Activated T-cell treated with anti-CD3 and anti-CD28 coated beads, Interleukin-2, amount 50 U/mL, for 48 hours (primary cell): ENCODE data around the gene HEATR3.
"Not testable (repeated sequence)": the region's sequence is repeated elsewhere in the genome, so short reads cannot be mapped to it uniquely, and the experiment has no call there.

Source experiments
- DNase-seq, 2 experiments: peaks; one replicate each; pipeline ENCODE4 v3.0.0-alpha.2; 2020

HEATR3 gene

GRCh38 chr16:50102051-50102746, 36.4 kb downstream of the HEATR3 start:
- DNase-seq = no peak

DNA sequence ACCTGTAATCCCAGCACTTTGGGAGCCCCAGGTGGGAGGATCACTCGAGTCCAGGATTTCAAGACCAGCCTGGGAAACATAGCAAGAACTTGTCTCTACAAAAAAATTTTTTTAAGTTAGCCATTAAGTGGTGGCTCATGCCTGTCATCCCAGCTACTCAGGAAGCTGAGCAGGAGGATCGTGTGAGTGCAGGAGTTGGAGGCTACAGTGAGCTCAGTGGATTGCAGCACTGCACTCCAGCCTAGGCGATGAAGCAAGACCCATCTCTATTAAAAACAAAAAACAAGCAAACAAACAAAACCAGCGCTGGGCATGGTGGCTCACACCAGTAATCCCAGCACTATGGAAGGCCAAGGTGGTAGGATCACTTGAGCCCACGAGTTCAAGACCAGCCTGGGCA, 38.0 kb downstream of the HEATR3 start:
- DNase-seq = no peak

DNA sequence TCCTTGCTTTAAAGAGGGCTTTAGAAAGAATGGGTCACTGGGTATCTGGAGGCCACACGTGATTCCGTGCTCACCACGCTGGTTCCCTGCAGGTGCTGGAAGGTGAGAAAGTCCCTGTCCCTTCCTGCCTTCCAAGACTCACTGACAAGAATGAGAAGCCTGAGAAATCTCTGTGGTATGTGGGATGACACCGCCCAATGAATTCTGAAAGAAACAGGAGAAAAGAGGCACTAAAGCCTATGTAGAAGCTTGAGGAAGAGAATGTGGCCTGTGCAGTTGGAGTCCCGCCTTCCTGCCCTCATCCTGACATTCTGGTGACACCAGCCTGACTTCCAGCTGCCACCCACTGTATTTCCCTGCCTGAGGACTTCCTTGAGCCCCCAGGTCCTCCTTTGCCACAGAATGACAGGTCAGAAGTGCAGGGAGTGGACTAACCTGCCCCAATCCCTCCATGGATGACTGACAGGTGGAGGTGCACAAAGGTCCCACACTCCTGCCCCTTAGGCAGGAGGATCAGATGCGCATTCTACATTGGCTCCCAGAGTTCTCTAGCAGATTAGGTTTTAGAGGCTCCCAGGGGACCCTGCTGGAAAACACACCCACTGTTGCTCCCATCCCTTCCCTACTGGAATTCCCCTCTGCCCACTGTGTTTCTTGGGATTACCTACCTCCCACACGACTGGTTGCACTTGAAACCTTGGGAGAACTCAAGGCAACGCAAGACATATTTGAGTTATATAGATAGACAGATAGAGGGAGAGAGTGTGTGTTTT, 48.8 kb downstream of the HEATR3 start:
- DNase-seq = no peak

DNA sequence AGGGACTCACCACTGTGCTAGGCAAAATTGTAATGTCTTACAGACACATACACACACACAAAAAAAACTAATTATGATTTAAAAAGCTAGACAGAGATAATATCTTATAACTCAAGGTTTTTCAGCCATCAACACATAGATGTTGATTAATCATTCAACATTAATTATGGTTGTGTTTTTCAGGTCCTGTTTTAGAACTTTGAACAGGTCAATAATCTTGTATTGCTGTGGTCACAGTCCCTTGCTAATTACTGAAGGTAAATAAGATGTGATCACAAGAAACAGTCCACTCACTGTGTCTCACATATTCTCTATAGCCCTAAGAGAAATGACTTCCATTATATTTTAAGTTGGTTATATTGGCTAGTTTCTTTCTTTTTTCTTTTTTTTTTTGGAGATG, 54.9 kb downstream of the HEATR3 start:
- DNase-seq = no peak

GRCh38 chr16:50121278-50121677, 55.5 kb downstream of the HEATR3 start:
- DNase-seq = peak; percentile 22 to 26

GRCh38 chr16:50121721-50122445, 56.1 kb downstream of the HEATR3 start:
- DNase-seq = peak; percentile 53 to 58

DNA sequence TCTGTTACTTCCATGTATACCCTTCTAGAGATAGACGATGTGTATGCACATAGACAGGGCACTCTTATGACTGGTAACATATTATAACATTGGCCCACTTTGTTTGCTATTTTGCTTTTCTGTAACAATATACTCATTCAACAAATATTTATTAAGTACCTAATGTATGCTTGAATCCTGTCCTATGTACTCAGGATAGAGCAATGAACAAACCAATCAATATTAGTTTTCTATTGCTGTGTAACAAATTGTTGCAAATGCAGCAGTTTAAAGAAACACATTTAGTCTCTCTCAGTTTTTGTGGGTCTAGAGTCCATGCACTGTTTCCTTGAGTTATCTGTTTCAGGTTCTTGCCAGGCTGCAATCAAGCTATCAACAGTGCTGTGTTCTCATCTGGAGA, 57.6 kb downstream of the HEATR3 start:
- no peak for DNase-seq

GRCh38 chr16:50124769-50125168, 59.0 kb downstream of the HEATR3 start:
- DNase-seq = no peak

DNA sequence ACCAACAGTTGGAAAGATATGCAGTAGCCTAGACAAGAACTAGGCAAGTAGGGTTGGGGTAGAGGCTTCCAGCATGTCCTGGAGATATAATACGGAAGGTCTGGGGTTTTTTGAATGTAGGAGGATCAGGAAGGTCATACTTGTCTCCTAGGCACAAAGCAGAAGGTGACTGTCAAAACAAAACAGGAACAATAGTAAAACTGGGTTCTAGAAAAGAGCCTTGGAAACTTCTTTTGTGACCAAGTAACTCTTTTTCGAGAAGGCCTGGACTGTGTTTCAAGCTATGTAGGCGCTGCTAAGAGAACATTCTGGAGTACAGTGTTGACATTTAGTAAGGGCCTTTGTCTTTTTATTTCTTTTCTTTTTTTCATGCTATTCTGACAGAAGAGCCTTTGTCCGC, 60.4 kb downstream of the HEATR3 start:
- DNase-seq = no peak

- DNase-seq = not testable (repeated sequence)
Observed at GRCh38 chr16:50132571-50132970, 66.8 kb downstream of the HEATR3 start.

DNA sequence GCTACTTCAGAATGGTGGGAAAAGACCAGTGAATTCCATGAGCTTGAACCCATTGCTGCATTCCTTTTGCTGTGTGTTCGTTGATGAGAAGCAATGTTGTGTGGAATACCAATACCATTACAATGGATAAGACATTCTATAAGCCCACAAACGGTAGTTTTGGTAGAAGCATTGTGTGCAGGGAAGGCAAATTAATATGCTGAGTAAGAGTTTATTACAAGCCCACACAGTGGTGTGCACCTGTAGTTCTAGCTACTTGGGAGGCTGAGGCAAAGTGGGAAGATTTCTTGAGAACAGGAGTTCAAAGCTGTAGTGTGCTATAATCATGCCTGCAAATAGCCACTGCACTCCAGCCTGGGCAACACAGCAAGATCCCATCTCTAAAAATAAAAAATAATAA, 67.4 kb downstream of the HEATR3 start:
- DNase-seq = no peak

DNA sequence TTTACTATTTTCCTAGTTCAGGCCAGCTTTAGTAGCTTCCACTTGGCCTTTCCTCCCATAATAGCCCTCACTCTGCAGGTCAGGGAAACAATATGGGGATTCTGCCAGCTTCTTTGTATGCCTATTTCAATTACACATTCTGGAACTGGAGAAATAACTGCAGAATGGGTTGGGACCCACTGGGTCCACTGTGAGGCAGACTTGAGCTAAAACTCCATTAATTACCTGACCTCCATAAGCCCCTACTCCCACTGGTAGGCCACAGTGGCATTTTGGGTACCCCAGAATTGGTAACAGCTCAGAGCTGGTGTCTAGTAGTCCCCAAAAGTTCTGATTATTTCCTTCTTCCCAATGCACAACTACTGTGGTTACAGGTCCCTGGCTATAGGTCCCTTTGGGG, 70.6 kb downstream of the HEATR3 start:
- no peak for DNase-seq

- no peak for DNase-seq
Observed at GRCh38 chr16:50137268-50137667, 71.5 kb downstream of the HEATR3 start.

- no peak for DNase-seq
Observed at GRCh38 chr16:50139580-50139979, 73.8 kb downstream of the HEATR3 start.

- DNase-seq = no peak
Observed at GRCh38 chr16:50144211-50144610, 78.4 kb downstream of the HEATR3 start.

DNA sequence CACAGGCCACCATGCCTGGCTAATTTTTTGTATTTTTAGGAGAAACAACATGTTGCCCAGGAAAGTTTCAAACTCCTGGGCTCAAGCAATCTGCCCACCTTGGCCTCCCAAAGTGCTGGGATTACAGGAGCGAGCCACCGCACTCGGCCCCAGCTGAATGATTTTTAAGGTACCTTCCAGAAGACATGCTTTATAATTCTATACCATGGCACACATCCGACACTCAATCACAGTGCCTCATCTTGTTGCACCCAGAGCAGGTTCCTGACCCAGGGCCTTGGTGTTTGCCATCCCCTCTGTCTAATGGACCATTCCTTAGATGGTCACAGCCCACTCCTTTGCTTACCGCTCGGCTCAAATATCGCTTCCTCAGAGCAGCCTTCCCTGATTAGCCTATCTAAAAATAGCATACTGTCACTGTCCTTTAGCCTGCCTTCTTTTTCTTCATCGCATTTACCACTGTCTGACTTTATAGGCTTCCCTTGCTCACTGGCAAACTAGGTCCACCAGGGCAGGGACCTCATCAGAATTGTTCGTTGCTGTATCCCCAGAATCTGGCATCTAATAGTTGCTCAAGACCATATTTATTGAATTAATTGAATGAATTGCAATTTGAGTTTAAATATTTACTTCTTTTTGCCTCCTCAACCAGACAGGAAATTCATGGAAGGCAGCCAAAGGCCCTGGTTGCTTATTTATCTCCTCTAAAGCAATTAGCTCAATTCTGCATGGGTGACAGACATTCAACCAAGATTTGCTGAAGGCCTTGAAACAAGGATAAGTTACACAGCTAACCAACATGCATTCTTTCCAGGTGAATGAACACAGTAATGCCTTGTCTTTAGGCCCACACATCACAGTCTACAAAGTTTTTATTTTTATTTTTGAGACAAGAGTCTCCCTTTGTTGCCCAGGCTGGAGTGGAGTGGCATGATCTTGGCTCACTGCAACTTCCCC, 81.0 kb downstream of the HEATR3 start:
- no peak for DNase-seq

DNA sequence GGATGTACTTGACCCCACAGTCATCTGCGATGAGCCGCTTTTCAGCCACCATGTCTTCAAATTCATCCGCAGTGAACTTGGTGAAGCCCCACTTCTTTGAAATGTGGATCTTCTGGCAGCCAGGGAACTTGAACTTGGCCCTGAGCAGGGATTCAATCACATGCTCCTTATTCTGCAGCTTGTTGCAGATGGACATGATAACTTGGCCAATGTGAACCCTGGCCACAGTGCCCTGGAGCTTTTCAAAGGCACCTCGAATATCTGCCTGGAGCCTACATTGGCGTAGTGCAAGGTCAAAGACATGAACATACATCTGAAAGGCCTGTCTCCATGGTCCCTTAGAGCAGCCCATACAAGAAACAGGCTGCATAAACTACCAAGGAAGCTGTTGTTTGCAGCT, 85.6 kb downstream of the HEATR3 start:
- no peak for DNase-seq

DNA sequence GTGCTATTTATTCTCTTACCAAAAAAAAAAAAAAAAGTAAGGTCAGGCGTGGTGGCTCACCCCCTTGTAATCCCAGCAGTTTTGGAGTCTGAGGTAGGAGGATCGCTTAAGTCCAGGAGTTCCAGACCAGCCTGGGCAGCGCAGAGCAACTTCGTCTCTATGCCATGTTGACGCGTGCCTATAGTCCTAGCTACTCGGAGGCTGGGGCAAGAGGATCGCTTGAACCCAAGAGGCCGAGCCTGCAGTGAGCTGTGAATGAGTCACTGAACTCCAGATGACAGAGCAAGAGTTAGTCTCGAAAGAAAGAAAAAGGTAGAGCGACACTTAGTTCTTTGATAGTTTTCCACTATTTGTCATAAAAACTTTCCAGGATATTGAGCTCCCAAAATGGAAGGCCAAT, 86.0 kb downstream of the HEATR3 start:
- DNase-seq = peak; percentile 46 to 59

DNA sequence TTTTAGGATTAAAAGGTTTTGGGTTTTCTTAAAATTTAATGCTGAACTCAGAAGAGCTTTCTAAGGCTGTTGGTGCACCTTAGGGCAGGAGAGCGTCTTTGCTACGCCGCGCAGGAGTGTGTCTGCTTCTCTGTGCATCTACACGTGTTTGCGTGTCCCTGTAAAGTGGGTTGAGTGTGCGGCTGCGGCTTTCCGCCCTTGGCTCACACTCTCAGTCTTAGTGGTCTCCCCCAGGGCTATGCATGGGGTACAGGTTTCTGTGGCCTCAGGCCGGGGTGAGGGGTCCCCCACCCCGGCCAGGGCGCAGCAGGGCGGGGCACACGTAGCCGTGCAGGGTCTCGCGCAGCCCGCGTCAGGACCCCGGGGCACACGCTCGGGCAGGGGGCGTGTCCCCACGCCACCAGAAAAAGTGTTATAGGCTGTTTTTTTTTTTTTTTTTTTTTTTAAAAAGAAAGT, 86.6 kb downstream of the HEATR3 start:
- DNase-seq = peak; percentile 84 to 87

DNA sequence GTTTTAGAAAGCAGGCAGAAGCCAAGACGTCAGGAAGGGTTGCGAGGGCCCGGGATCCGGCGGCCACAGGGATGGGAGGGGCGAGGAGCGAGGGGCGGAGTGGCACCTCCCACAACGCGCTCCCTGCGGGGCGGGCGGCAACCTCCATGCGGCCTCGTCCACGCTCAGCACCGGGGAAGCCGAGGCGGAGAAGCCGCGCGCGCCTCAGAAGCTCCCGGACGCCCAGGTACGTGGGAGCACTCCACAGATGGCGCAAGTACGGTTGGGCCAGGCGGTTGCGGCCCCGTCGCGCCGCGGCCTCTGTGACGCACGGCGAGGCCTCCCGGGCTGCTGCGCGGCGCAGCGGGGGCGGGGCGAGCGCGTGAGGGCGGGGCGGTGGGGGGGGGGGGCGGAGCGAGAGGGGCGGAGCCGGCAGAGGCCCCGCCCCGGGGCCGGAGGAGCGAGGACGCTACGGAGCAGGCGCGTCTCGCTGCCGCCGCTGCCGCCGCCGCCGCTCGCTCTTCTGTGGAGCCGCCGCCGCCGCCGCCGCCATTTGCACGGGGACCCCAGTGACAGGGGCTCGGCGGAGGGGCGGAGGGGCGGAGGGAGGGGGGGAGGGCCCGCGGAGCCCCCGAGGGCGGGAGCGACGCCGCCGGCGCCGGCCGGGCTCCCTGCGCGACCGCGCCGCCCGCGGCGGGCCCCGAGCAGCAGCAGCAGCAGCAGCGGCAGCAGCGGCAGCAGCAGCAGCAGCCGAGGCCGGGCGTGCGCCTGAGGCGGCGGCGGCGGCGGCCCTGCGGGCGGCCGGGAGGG, 87.2 kb downstream of the HEATR3 start, which contains the start of gene TENT4B:
Gene TENT4B, plus strand, starts transcription at position 500 of the 789 bp plus-strand sequence. CDS start 316 bp downstream, outside the sequence.
- DNase-seq = peak; percentile 90 to 91
